ENCODE measurements around the gene MACROD1.

GRCh38 chr11:64136765-64137441, 29.0 kb downstream of the MACROD1 start:
- TF ChIP-seq, protein P1, sequence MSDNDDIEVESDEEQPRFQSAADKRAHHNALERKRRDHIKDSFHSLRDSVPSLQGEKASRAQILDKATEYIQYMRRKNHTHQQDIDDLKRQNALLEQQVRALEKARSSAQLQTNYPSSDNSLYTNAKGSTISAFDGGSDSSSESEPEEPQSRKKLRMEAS (CRISPR knock-in tag; IDR thresholded peaks at IDR 0.05) = no peak
- TF ChIP-seq CTCF (IDR thresholded peaks at IDR 0.05) (no peak), KAT7 (CRISPR knock-in tag; IDR thresholded peaks at IDR 0.05; ENCODE audit: borderline replicate concordance) (no peak), ZNF263 (CRISPR knock-in tag; IDR thresholded peaks at IDR 0.05; ENCODE audit: low read depth) (no peak), ESRRA (CRISPR knock-in tag; IDR thresholded peaks at IDR 0.05; ENCODE audit: borderline replicate concordance) (no peak), ZNF416 (CRISPR knock-in tag; IDR thresholded peaks at IDR 0.05) (no peak), NR2C2 (CRISPR knock-in tag; IDR thresholded peaks at IDR 0.05) (no peak), NR1H2 (CRISPR knock-in tag; IDR thresholded peaks at IDR 0.05) (no peak), TEAD4 (CRISPR knock-in tag; IDR thresholded peaks at IDR 0.05) (no peak), E2F4 (CRISPR knock-in tag; IDR thresholded peaks at IDR 0.05; ENCODE audit: borderline replicate concordance, low read depth) (no peak), MXD4 (CRISPR knock-in tag; IDR thresholded peaks at IDR 0.05; ENCODE audit: borderline replicate concordance) (no peak)
- TF ChIP-seq, protein P2, sequence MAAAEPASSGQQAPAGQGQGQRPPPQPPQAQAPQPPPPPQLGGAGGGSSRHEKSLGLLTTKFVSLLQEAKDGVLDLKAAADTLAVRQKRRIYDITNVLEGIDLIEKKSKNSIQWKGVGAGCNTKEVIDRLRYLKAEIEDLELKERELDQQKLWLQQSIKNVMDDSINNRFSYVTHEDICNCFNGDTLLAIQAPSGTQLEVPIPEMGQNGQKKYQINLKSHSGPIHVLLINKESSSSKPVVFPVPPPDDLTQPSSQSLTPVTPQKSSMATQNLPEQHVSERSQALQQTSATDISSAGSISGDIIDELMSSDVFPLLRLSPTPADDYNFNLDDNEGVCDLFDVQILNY (CRISPR knock-in tag; IDR thresholded peaks at IDR 0.05) = no peak
- TF ChIP-seq, protein P3, sequence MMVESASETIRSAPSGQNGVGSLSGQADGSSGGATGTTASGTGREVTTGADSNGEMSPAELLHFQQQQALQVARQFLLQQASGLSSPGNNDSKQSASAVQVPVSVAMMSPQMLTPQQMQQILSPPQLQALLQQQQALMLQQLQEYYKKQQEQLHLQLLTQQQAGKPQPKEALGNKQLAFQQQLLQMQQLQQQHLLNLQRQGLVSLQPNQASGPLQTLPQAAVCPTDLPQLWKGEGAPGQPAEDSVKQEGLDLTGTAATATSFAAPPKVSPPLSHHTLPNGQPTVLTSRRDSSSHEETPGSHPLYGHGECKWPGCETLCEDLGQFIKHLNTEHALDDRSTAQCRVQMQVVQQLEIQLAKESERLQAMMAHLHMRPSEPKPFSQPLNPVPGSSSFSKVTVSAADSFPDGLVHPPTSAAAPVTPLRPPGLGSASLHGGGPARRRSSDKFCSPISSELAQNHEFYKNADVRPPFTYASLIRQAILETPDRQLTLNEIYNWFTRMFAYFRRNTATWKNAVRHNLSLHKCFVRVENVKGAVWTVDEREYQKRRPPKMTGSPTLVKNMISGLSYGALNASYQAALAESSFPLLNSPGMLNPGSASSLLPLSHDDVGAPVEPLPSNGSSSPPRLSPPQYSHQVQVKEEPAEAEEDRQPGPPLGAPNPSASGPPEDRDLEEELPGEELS (CRISPR knock-in tag; IDR thresholded peaks at IDR 0.05) = no peak

Measured in WTC11 (cell line).